GM12878 (cell line): Measurements from ENCODE around the gene KIAA1143. TPM values are rescaled to one million over a fixed set of nuclear protein-coding genes. Genes with fewer than 3 reads are reported as not detected.

ENCODE experiments used
- ATAC-seq: fragments of 200-7000 bp; cut with Tn5 transposase; 3 replicates; pipeline ENCODE4 v1.9.1; 2020; ENCODE audit warnings: mild to moderate bottlenecking, moderate library complexity
- BruUV-seq: library from RNA; stranded (reverse); fragments of 400-500 nt; replicated peaks from 2 replicates; lab custom pipeline; 2021; lab: Mats Ljungman, UMichigan
- CTCF ChIA-PET: fragments of 300-600 bp; sonication (Branson Sonifier 250); formaldehyde crosslinking; extraction: SDS; loops from one replicate; lab custom pipeline; 2021; ENCODE audit warnings: inconsistent platforms; lab: Yijun Ruan, JAX
- POLR2A ChIA-PET: fragments of 350-600 bp; formaldehyde crosslinking; extraction: SDS; loops from one replicate; lab custom pipeline; 2021; ENCODE audit warnings: inconsistent platforms; lab: Charles Lee
- RAD21 ChIA-PET: fragments of 300-600 bp; sonication (Branson Sonifier 250); formaldehyde crosslinking; loops from one replicate; lab custom pipeline; 2023; ENCODE audit warnings: antibody characterized with exemption; ENCODE audit not compliant: unreplicated experiment; lab: Charles Lee
- SMC1A ChIA-PET: fragments of 300-600 bp; sonication (Branson Sonifier 250); formaldehyde crosslinking; loops from one replicate; lab custom pipeline; 2023; ENCODE audit not compliant: unreplicated experiment, uncharacterized antibody; lab: Charles Lee
- DNase-seq: peaks from one replicate; pipeline ENCODE4 v3.0.0-alpha.2; 2011; ENCODE audit warnings: low read depth, low spot score
- FAIRE-seq: peaks from 3 replicates; lab custom pipeline; 2011; peaks lifted over from hg19 to GRCh38; lab: Jason Lieb, UNC
- H2AFZ ChIP-seq: 2 replicates; pipeline ENCODE4 v1.6.0; 2011; ENCODE audit warnings: low read depth, low read length, control low read depth; ENCODE audit not compliant: control insufficient read depth
- H3K27ac ChIP-seq: 2 replicates; pipeline ENCODE4 v1.5.1; 2011; ENCODE audit warnings: control low read depth; ENCODE audit not compliant: control insufficient read depth, insufficient read depth
- H3K27me3 ChIP-seq, 2 experiments: replicated peaks in 1 of 2; 2 replicates each; pipeline versions ENCODE4 v1.6.0 to v1.6.1; 2011; ENCODE audit warnings: low read length in 1 of 2; ENCODE audit not compliant: control insufficient read depth in 2 of 2, insufficient read depth in 2 of 2
- H3K36me3 ChIP-seq, 2 experiments: 2 replicates each; pipeline ENCODE4 v1.5.1; 2011; ENCODE audit warnings: low read length in 1 of 2; ENCODE audit not compliant: control insufficient read depth in 2 of 2, insufficient read depth in 2 of 2
- H3K4me1 ChIP-seq: 2 replicates; pipeline ENCODE4 v1.6.1; 2011; ENCODE audit warnings: mild to moderate bottlenecking, low read length, moderate library complexity, mixed read lengths; ENCODE audit not compliant: control insufficient read depth, insufficient read depth
- H3K4me2 ChIP-seq: 2 replicates; pipeline ENCODE4 v1.6.0; 2011; ENCODE audit warnings: control low read depth; ENCODE audit not compliant: control insufficient read depth, insufficient read depth
- H3K4me3 ChIP-seq: fragments of 200-600 bp; sonication (generic); 2 replicates; pipeline ENCODE4 v1.5.1; 2016
- H3K79me2 ChIP-seq: 2 replicates; pipeline ENCODE4 v1.6.0; 2011; ENCODE audit warnings: low read length; ENCODE audit not compliant: control insufficient read depth, insufficient read depth
- H3K9ac ChIP-seq: 2 replicates; pipeline ENCODE4 v1.8.0; 2011; ENCODE audit warnings: low read length, control low read depth, mixed read lengths; ENCODE audit not compliant: control insufficient read depth, insufficient read depth
- H3K9me3 ChIP-seq: replicated peaks from 3 replicates; pipeline ENCODE4 v1.5.1; 2011; ENCODE audit warnings: mild to moderate bottlenecking, low read length; ENCODE audit not compliant: control insufficient read depth, insufficient read depth
- H4K20me1 ChIP-seq: 2 replicates; pipeline ENCODE4 v1.6.0; 2011; ENCODE audit not compliant: control insufficient read depth, insufficient read depth
- CBX3 ChIP-seq: fragments of 200-600 bp; sonication (generic); IDR thresholded peaks from 2 replicates; pipeline ENCODE4 v1.6.1; 2016; ENCODE audit warnings: low read depth, borderline replicate concordance
- CHD1 ChIP-seq: IDR thresholded peaks from 2 replicates; pipeline ENCODE4 v1.6.1; 2012; ENCODE audit warnings: low read depth, low read length, improper control_type of control experiment
- CHD2 ChIP-seq: IDR thresholded peaks from 2 replicates; pipeline ENCODE4 v1.6.1; 2011; ENCODE audit warnings: low read depth, low read length, improper control_type of control experiment, borderline replicate concordance
- FOXK2 ChIP-seq: fragments of 450-650 bp; IDR thresholded peaks from 2 replicates; pipeline ENCODE4 v1.6.1; 2017; ENCODE audit warnings: mild to moderate bottlenecking, moderate library complexity
- GATAD2B ChIP-seq: fragments of 450-650 bp; conservative IDR thresholded peaks from 2 replicates; pipeline ENCODE4 v1.6.1; 2017; ENCODE audit warnings: low read depth, mild to moderate bottlenecking, moderate library complexity
- HCFC1 ChIP-seq: fragments of 150-350 bp; IDR thresholded peaks from 2 replicates; pipeline ENCODE4 v1.6.1; 2014; ENCODE audit warnings: low read length
- HDGF ChIP-seq: fragments of 450-650 bp; IDR thresholded peaks from 2 replicates; pipeline ENCODE4 v1.6.1; 2016; ENCODE audit warnings: antibody characterized with exemption
- IRF4 ChIP-seq: IDR thresholded peaks from 2 replicates; pipeline ENCODE4 v1.6.1; 2011; ENCODE audit warnings: low read depth, low read length
- KLF5 ChIP-seq: fragments of 450-650 bp; IDR thresholded peaks from 2 replicates; pipeline ENCODE4 v1.6.1; 2014; ENCODE audit warnings: mild to moderate bottlenecking; ENCODE audit not compliant: partially characterized antibody
- LARP7 ChIP-seq: fragments of 450-650 bp; IDR thresholded peaks from 2 replicates; pipeline ENCODE4 v1.6.1; 2017; ENCODE audit warnings: mild to moderate bottlenecking
- MTA2 ChIP-seq: fragments of 450-650 bp; IDR thresholded peaks from 2 replicates; pipeline ENCODE4 v1.6.1; 2016; ENCODE audit warnings: low read depth, mild to moderate bottlenecking, moderate library complexity
- NFIC ChIP-seq: IDR thresholded peaks from 2 replicates; pipeline ENCODE4 v1.6.1; 2012; ENCODE audit warnings: low read depth, mild to moderate bottlenecking, inconsistent platforms, low read length, moderate library complexity
- POLR2A ChIP-seq: IDR thresholded peaks from 2 replicates; pipeline ENCODE4 v1.6.1; 2011; ENCODE audit warnings: low read depth, mild to moderate bottlenecking, low read length
- SPI1 ChIP-seq: IDR thresholded peaks from 2 replicates; pipeline ENCODE4 v1.6.1; 2011; ENCODE audit warnings: low read depth, mild to moderate bottlenecking, low read length, moderate library complexity, borderline replicate concordance; ENCODE audit not compliant: insufficient read depth
- SUPT20H ChIP-seq: IDR thresholded peaks from 2 replicates; pipeline ENCODE4 v1.6.1; 2011; ENCODE audit warnings: low read depth, mild to moderate bottlenecking, low read length, moderate library complexity, borderline replicate concordance; ENCODE audit not compliant: control insufficient read depth
- TCF12 ChIP-seq: IDR thresholded peaks from 2 replicates; pipeline ENCODE4 v1.6.1; 2011; ENCODE audit warnings: low read depth, mild to moderate bottlenecking, low read length
- WRNIP1 ChIP-seq: IDR thresholded peaks from 2 replicates; pipeline ENCODE4 v1.6.1; 2011; ENCODE audit warnings: low read depth, low read length, improper control_type of control experiment, borderline replicate concordance
- ZNF24 ChIP-seq: fragments of 450-650 bp; IDR thresholded peaks from 2 replicates; pipeline ENCODE4 v1.6.1; 2017; ENCODE audit warnings: antibody characterized with exemption, mild to moderate bottlenecking
- ZSCAN29 ChIP-seq: fragments of 450-650 bp; IDR thresholded peaks from 2 replicates; pipeline ENCODE4 v1.6.1; 2017; ENCODE audit warnings: mild to moderate bottlenecking, moderate library complexity
- WGBS: methylation state at CpG from one replicate; pipeline ENCODE4 v1.1.6; 2016; ENCODE audit warnings: low lambda C conversion rate; ENCODE audit not compliant: insufficient replicate concordance, insufficient coverage; ENCODE audit errors: missing lambda C conversion rate; 5-methylcytosine and 5-hydroxymethylcytosine counted together
- in situ Hi-C: fragments of 300-500 bp; cut with MboI; formaldehyde crosslinking; loops from 9 replicates; pipeline ENCODE4 v1.14.3; 2018; ENCODE audit warnings: mixed read lengths
- intact Hi-C: fragments of 100-400 bp; cut with micrococcal nuclease; formaldehyde crosslinking; loops from one replicate; pipeline ENCODE4 v1.14.2; 2022; ENCODE audit not compliant: unreplicated experiment
- polyA plus RNA-seq, 11 experiments: library from polyadenylated mRNA; depleted of rRNA in 4 of 11; unstranded in 6 of 11; stranded (reverse) in 5 of 11; fragments of >200 nt; fragmentation: Nextera tagmentation in 4 of 11; fragmentation: Illumina TruSeq in 1 of 11; extraction: Ambion mirVana in 4 of 11; extraction: Trizol in 1 of 11; gene quantifications; 1 replicate in 1 of 11; 2 replicates in 10 of 11; pipeline versions ENCODE4 v1.2.1 to v1.2.3, GENCODE V29; 2011 to 2016; ENCODE audit warnings: inconsistent platforms in 2 of 11, missing spikeins in 2 of 11, low read depth in 1 of 11
- total RNA-seq, 4 experiments: library from RNA; depleted of rRNA in 3 of 4; stranded (reverse); fragments of >200 nt in 3 of 4; fragmentation: Illumina TruSeq in 1 of 4; extraction: Trizol in 1 of 4; gene quantifications; 2 replicates each; pipeline versions ENCODE4 v1.2.1 to v1.2.3, GENCODE V29; 2013 to 2021
- TF ChIP-seq, protein P1 (sequence below): fragments of 450-650 bp; IDR thresholded peaks from 2 replicates; pipeline ENCODE4 v1.6.1; 2017; ENCODE audit warnings: mild to moderate bottlenecking, low read depth, inconsistent platforms; ENCODE audit not compliant: poor library complexity, severe bottlenecking

KIAA1143 gene
- total and polyA plus RNA-seq, 10 of the 15 experiments (the other 5 are each of a cell fraction or from before 2014, with no cell fraction given), result 11.4 to 37.6 (median 28.4) TPM

- H4K20me1 ChIP-seq, result no peaks in the 10 kb centered on the region
- CTCF ChIA-PET, result no interaction called here
- SMC1A ChIA-PET, result no interaction called here
- H3K27me3 ChIP-seq, result no peaks in the 10 kb centered on the region
- intact Hi-C loops, result no loop called here
- no peak overlapping the region for H3K9ac ChIP-seq
- ATAC-seq, result no peak
- H3K27ac ChIP-seq, result no peak overlapping the region
- peaks cover 2 to 11% of the 10 kb centered on the region in 2 experiments for H3K36me3 ChIP-seq
- DNase-seq, result no peak
- no peaks in the 10 kb centered on the region; the same call in none of the 2 replicates for H3K79me2 ChIP-seq
- RAD21 ChIA-PET, result no interaction called here
- FAIRE-seq, result no peak
- no peak overlapping the region for H3K4me2 ChIP-seq
- POLR2A ChIA-PET, result interaction anchor here (1.6 to 1.7 kb wide), 2 partner anchors 9 kb away, joined by 3 to 8 read pairs; partner anchors contain the start of genes KIAA1143 and KIF15
- BruUV-seq, result no TSS peak
- no peak overlapping the region for H2AFZ ChIP-seq
- no peak for TF ChIP-seq SUPT20H
- no peak for TF ChIP-seq HCFC1
- no peak for TF ChIP-seq TCF12
- no peak for TF ChIP-seq GATAD2B
- no peak for TF ChIP-seq CBX3
- TF ChIP-seq, protein P1, sequence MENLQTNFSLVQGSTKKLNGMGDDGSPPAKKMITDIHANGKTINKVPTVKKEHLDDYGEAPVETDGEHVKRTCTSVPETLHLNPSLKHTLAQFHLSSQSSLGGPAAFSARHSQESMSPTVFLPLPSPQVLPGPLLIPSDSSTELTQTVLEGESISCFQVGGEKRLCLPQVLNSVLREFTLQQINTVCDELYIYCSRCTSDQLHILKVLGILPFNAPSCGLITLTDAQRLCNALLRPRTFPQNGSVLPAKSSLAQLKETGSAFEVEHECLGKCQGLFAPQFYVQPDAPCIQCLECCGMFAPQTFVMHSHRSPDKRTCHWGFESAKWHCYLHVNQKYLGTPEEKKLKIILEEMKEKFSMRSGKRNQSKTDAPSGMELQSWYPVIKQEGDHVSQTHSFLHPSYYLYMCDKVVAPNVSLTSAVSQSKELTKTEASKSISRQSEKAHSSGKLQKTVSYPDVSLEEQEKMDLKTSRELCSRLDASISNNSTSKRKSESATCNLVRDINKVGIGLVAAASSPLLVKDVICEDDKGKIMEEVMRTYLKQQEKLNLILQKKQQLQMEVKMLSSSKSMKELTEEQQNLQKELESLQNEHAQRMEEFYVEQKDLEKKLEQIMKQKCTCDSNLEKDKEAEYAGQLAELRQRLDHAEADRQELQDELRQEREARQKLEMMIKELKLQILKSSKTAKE, result no peak
- no peak for TF ChIP-seq HDGF
- TF ChIP-seq ZNF24, result no peak
- TF ChIP-seq WRNIP1, result no peak
- no peak for TF ChIP-seq LARP7
- no peak for TF ChIP-seq FOXK2
- no peak for TF ChIP-seq NFIC
- no peak for TF ChIP-seq SPI1
- no peak for TF ChIP-seq MTA2
- no peak for TF ChIP-seq CHD1
- TF ChIP-seq IRF4, result no peak
- TF ChIP-seq POLR2A, result no peak
- no peak for TF ChIP-seq KLF5
- TF ChIP-seq ZSCAN29, result no peak
- TF ChIP-seq CHD2, result no peak
- H3K4me1 ChIP-seq, result no peaks in the 10 kb centered on the region
- 100% methylated on average over 1 of the region's 1 CpG for WGBS
- in situ Hi-C loops, result no loop called here
- H3K4me3 ChIP-seq, result no peak overlapping the region
- peaks cover 5% of the 10 kb centered on the region; the same call in 2 of the 3 replicates for H3K9me3 ChIP-seq
Observed at GRCh38 chr3:44771424-44772098, 10.1 kb upstream of the KIAA1143 start.
